ENCODE results near the gene POGK.

The POGK gene

DNA sequence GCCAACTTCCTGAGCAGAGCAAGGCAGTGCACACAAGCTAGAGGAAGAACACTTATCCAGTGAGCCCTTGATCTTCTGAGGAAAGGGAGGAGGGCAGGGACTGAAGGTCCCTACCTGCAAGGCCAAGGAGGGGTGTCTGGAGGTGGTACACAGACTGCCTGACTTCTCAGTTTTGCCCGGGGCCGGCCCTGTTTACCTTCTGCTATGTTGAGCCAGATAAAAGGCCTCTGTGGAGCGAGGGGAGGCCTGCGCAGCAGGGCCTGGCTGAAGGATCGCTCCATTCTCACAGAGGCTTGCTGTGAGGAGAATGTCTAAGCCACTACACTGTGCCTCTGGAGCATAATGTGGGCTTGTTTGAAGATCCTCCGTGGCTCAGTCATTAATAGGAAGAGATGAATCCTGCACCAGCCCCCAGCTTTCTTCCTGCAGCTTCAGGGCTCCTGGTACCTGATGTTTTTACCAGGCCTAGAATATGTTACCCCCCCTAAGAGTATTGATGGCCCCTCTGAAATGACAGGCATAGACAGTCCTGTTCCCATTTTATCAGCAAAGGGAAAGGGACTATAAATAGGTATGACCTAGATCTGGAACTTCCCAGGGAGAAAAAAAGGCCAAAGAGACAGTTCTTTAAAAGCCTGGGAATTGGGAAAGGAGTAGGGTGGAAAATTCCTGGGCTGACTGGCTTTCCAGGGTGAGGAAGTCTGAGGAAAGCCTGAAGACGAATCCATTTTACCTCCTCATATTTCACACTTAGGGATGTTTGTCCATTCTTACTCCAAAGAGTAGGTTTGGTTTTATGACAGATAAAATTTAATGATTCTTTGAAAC is 4.7 kb downstream of the POGK start:
- TF ChIP-seq, protein P1, sequence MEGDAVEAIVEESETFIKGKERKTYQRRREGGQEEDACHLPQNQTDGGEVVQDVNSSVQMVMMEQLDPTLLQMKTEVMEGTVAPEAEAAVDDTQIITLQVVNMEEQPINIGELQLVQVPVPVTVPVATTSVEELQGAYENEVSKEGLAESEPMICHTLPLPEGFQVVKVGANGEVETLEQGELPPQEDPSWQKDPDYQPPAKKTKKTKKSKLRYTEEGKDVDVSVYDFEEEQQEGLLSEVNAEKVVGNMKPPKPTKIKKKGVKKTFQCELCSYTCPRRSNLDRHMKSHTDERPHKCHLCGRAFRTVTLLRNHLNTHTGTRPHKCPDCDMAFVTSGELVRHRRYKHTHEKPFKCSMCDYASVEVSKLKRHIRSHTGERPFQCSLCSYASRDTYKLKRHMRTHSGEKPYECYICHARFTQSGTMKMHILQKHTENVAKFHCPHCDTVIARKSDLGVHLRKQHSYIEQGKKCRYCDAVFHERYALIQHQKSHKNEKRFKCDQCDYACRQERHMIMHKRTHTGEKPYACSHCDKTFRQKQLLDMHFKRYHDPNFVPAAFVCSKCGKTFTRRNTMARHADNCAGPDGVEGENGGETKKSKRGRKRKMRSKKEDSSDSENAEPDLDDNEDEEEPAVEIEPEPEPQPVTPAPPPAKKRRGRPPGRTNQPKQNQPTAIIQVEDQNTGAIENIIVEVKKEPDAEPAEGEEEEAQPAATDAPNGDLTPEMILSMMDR (IDR thresholded peaks at IDR 0.05): no peak

DNA sequence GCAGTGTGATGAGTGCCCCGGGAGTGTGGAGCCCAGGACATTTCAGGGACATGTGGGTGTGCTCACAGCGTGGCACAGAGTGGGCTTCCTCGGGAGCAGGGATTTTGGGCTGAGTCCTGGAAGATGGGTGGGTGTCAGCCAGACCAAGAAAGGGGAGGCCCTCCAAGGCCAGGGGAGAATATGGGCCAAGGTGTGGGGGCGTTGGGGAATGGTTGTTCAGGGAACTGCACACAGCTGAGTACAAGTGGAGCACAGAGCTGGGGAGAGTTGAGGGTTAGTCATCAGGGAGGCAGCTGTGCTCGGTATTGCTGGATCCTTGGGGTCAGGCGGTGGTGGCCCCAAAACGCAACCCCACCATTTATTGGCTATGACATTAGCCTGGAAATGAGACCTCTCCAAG is 5.5 kb downstream of the POGK start:
- TF ChIP-seq, protein P1 (IDR thresholded peaks at IDR 0.05): no peak

DNA sequence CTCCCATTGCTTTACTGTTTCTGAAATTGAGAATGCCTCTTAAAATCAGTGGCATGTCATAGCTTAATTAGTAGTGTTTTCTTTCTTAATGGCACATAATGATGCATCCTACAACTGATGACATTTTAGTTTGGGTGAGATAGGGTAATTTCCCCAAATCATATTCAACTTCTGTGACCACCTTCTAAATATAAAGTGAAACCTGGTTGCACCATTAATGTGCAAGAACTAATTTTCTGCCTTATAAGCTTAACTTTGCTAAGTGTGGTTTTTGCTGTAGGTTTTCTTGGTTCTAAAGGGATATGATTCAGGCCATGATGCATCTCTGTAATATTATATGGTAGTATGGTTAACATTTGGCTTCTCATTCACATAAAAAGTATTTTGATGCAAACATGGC is 8.9 kb downstream of the POGK start:
- TF ChIP-seq, protein P1 (IDR thresholded peaks at IDR 0.05): no peak

DNA sequence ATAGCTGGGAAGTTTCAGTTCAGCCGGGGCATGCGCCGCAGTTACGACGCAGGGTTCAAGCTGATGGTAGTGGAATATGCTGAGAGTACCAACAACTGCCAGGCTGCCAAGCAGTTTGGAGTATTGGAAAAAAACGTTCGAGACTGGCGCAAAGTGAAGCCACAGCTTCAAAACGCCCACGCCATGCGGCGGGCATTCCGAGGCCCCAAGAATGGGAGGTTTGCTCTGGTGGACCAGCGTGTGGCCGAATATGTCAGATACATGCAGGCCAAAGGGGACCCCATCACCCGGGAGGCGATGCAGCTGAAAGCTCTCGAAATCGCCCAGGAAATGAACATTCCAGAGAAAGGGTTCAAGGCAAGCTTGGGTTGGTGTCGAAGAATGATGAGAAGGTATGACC is 9.9 kb downstream of the POGK start:
- TF ChIP-seq, protein P1 (IDR thresholded peaks at IDR 0.05): no peak

DNA sequence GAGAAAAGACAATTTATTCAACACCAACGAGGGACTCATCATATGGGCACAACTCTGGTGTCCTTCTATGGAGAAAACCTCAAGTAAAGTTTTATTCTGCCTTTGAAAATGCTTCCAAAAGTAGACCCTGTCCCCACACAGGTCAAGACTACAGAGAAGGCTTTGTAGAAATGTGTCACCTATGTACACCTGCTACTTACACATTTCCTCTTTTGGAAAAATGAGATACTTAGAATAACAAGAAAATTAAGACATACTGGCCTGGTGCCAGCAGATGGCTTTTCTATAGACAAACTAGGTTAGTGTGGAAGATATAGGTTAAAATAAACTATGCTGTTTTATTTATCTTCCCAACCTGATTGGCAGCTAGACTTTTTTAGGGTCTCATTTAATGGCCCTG is 13.6 kb downstream of the POGK start:
- TF ChIP-seq, protein P1 (IDR thresholded peaks at IDR 0.05): no peak

DNA sequence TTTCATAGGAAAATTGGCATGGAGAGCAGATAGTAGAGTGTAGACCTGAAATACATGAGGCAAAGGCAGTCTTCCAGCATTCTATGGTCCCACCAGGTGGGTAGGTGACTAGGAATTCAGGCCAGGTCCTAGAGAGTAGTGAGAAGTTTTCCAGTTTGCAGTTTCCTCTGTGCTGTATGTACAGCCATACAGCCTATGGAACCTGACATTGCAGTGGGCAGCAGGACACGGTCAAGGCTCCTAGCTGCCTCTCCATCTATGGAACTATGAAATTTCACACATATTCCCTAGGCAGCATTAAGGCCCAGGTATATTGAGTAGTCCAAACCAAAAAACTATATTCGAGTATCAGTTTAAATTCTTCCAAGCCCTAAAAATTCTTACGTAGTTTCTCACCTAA is 16.3 kb downstream of the POGK start:
- TF ChIP-seq, protein P1 (IDR thresholded peaks at IDR 0.05): no peak

DNA sequence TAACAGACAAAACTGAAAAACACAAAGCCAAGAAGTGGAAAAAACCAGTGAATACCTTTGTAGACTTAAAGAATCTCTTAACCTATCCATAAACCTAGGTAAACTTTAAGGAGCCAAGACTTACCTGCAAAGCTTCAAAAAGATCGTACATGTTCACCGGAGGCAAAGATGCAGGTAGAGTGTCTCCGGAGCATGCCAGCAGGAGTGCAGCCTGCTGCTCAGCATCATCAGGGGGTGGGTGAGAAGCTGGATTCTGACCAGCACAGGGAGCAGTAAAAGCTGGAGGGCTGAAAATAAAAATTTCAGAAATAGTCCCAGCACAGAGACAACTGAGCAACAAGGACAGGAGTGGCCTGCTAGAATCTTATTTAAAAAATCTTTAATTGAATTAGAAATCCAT is 18.7 kb downstream of the POGK start:
- TF ChIP-seq, protein P1 (IDR thresholded peaks at IDR 0.05): no peak

All from LNCAP (cell line).